Measurements from ENCODE around the gene SMYD2.

GRCh38 chr1:214338212-214338611 is 57.3 kb downstream of the SMYD2 start:
- TF ChIP-seq CTCF (IDR thresholded peaks at IDR 0.05) = no peak
- no peak for TF ChIP-seq POLR2A (IDR thresholded peaks at IDR 0.05)
